Adipose tissue (tissue), 3 donors: ENCODE results near the gene GPR3. TPM values are rescaled to one million over a fixed set of nuclear protein-coding genes. Genes with fewer than 3 reads are reported as not detected.
"Not testable (repeated sequence)": the region's sequence is repeated elsewhere in the genome, so short reads cannot be mapped to it uniquely, and the experiment has no call there.

Source experiments
- H3K27ac ChIP-seq: one replicate; pipeline ENCODE4 v1.5.1; 2013; ENCODE audit warnings: low read depth, low read length
- WGBS, 3 donors: extraction: QIAGEN DNeasy Blood & Tissue Kit; methylation state at CpG; one replicate each; pipeline ENCODE4 v1.1.7; 2013; 5-methylcytosine and 5-hydroxymethylcytosine counted together
- polyA plus RNA-seq, 3 donors: library from polyadenylated mRNA; stranded (reverse); fragments of 200-250 nt; gene quantifications; one replicate each; pipeline ENCODE4 v1.2.3, GENCODE V29; 2013
- donor health status: healthy with polysubstance abuse.
- donor health status: Bipolar disorder and iron deficiency.
- donor health status: healthy.

Gene GPR3
- polyA plus RNA-seq, 3 donors, result 0.43 to 1.2 (median 0.94) TPM

DNA sequence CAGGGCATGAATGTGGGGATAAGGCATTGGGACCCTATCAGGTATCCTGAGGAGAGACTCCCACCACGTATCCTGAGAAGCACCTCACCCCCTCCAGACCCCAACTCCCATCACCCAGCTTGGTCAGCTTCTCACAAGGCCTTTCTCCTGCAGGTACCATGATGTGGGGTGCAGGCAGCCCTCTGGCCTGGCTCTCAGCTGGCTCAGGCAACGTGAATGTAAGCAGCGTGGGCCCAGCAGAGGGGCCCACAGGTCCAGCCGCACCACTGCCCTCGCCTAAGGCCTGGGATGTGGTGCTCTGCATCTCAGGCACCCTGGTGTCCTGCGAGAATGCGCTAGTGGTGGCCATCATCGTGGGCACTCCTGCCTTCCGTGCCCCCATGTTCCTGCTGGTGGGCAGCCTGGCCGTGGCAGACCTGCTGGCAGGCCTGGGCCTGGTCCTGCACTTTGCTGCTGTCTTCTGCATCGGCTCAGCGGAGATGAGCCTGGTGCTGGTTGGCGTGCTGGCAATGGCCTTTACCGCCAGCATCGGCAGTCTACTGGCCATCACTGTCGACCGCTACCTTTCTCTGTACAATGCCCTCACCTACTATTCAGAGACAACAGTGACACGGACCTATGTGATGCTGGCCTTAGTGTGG is 1.3 kb downstream of the GPR3 start:
- H3K27ac ChIP-seq, result no peak overlapping the region
- 92 to 96% (median 95%) methylated on average over 16 to 18 of the region's 18 CpGs for WGBS, 3 donors

DNA sequence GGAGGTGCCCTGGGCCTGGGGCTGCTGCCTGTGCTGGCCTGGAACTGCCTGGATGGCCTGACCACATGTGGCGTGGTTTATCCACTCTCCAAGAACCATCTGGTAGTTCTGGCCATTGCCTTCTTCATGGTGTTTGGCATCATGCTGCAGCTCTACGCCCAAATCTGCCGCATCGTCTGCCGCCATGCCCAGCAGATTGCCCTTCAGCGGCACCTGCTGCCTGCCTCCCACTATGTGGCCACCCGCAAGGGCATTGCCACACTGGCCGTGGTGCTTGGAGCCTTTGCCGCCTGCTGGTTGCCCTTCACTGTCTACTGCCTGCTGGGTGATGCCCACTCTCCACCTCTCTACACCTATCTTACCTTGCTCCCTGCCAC is 1.8 kb downstream of the GPR3 start:
- no peak overlapping the region for H3K27ac ChIP-seq
- WGBS, 3 donors, result 94 to 97% (median 95%) methylated on average over 9 of the region's 9 CpGs

DNA sequence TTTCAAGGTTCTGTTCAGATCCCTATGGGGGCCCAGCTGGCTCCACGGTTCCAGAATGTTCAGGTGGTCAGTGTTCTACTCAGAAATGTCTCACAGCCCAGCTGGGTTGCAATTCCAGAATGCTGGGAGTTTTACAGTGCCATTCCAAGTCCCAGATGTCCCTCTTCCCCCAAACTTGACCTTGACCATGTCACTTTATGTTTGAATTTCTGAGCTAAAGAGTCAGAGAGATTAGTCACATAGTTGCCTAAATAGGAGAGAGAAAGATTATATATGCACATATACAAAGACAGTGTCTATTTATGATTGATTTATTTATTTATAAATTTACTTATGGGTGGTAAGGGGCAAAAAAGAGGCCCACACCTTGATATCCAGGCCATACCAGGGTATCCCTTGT is 2.5 kb downstream of the GPR3 start:
- no peak overlapping the region for H3K27ac ChIP-seq

DNA sequence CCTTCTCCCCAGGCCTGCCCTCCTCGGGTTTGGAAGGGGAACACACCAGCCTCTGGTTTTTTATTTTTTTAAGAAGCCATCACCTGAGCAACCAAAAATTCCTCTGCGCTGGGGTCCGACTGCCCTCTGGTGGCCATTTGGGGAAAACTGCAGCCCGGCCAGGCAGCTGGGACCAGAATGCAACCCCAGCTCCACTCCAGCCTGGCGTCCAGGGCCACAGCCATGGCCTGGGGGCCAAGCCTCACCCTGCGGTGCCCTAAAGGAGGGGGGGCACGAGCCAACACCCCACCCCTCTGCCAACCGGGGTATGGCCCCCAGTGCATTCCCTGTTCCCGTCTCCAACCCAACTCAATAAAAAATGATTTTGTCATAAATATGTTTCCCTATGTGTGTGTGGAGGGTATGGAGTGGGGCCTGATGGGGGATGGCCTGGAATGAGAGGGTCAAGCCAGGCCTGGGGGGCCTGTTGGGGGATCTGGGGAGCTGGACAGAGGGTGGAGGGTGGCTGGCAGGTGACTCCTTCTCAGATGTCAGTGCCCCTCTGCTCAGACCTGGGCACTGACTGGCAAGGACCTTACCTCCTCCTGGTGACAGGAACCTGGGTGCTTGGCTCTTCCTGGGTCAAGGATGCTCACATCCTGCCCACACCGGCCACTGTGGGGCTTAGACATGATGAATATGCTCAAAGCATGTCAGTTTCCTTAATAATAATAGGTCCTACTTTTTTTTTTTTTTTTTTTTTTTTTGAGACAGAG is 3.2 kb downstream of the GPR3 start:
- 5 to 7% (median 6%) methylated on average over 9 to 10 of the region's 10 CpGs for WGBS, 3 donors
- no peak overlapping the region for H3K27ac ChIP-seq

More for the DNA sequence above, 2.5 kb downstream of the GPR3 start:
- 61 to 75% (median 64%) methylated on average over 1 of the region's 1 CpG for WGBS, 3 donors

DNA sequence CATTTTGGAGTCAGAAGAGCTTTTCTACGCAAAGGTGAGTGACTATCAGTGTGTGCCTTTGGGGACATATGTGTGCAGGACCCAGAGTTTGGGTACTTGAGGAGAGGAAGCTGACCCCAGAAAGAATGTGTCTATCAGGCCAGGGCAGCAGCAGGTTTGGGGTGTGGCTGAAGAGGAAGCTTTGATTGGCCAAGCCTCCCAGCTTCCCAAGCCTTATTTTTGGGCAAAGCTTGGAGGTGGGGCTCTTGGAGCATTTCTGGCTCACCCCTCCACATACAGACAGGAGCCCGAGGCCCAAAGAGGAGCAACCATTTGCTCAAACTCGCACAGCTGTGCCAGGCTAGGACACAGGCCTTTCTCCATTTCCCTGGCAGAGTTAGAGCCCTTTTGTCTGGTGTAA is 4.7 kb downstream of the GPR3 start:
- H3K27ac ChIP-seq, result no peak overlapping the region
- WGBS, 3 donors, result 67 to 82% (median 70%) methylated on average over 3 of the region's 3 CpGs

DNA sequence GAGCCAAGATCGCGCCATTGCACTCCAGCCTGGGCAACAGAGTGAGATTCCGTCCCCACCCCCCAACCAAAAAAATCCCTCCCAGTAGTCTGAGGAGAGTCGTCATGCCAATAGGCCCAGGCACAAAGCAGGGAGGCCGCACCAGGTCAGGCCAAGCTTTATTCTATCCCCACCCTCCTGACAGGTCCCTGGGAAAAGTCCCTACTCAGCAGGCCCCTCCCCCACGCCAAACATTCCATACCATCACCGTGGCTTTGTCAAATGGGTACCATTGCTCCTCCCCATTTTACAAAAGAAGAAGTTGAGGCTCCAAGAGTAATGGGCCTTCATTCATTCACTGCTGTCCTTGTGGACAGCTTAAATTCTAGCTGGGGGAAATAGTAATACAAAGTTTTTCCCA is 5.3 kb downstream of the GPR3 start:
- WGBS, 3 donors, result 68 to 79% (median 79%) methylated on average over 7 of the region's 7 CpGs
- H3K27ac ChIP-seq, result no peak overlapping the region

DNA sequence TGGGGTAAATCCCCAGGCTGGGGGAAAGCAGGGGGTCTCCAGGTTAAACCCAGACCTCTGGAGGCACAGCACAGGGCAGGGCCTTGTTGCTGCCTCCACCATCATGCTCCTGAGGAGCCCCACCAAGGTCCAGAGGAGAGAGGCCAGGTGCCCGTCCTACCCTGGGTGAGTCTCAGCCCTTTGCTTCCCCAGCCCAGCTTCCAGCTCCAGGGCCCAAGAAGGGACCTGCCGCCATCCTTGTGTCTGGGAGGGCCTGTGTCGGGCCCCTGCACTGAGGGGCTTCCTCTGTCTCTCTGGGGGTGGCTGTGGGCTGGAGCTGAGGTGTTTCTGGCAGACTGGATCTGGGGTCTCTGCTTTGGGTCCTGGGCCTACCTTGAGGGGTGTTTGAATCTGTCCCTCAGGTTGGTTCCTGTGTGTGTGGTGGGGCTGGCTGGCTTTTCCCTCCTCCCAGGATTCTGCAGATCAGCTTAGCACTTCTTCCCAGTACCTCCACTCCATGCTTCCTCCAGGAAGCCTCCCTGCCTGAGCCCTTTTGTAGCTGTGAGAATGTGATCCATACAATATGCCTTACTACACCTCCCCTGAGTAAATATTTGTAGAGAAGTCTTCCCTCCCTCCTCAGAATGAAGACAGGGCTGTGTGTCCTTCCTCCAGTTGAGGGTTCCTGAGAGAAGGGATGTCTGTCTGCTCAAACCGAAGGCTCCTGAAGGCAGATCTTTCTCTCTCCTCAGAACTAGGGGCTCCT is 6.2 kb downstream of the GPR3 start:
- 66 to 83% (median 83%) methylated on average over 4 of the region's 4 CpGs for WGBS, 3 donors
- H3K27ac ChIP-seq, result no peak overlapping the region

DNA sequence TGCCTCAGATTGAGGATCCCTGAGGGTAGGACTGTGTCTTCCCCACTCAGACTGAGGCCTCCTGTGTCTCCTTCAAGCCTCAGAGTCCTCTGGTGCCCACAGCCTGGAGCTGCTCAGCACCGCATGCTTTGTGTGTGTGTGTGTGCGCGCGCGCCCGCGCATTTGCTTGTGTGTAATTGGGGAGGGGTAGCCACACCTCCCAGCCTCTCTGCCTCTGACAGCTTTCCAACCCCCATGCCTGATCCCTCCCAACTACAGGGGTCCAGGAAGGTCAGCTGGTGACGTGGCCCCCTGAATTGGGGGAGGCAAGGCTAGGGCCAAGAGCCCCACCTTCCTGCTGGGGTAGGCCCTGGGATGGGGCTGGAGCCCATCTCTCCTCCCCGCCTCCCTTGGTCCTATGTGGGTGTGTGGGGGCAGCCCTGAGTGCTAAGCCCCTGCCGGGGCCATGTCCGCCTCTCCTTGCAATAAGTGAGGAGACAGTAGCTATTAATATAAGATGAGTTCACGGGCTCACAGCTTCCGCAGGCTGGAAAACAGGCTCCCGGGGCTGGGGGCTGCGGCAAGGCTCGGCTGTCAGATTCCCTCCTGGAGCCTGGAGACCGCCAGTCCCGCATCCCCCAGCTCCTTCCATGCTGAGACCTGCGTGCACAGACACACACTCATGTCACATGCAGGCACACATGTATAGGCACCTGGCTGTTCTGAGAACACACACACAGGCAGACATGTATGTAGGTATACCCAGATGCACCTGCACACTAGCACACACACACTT is 7.0 kb downstream of the GPR3 start:
- H3K27ac ChIP-seq, result no peak overlapping the region
- WGBS, 3 donors, result 36 to 57% (median 54%) methylated on average over 19 of the region's 19 CpGs

DNA sequence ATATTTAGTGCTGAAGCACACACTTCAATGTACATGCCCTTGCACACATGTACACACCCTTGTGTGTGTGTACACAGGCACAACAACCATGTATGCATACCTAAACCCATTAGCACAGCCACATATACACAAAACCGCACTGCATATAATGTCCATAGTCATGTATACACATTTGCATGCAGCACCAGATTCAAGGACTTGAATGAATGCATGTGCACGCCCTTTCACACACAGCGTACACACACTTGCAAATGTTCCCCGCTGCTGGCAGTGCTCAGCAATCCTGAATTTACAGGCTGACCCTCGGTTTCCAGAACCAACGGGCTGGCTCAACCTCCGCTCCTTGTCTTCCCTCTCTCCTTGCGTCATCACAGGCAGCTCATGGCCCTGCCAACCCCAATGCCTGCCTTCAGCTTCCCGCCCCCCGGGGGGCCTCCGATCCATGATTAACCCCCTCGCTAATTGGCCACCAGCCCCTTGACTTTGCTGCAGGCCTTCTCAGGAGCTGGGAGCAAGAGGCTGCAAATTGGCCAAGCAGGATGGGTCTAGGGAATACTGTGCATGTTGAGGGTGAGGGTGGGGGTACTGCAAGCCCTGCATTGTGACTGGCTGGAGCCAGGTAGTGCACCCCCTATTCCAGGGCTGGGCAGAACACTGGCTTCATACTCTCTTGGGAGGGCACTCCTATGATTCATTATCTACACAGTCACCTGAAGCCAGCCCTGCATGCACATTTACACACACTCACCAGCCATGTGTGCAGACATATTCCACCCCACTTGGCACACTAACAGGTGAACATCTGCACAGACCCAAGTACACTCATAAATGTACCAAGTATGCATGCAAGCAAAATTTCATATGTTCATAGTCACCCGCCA is 7.9 kb downstream of the GPR3 start:
- H3K27ac ChIP-seq, result no peak overlapping the region
- 33 to 51% (median 42%) methylated on average over 13 of the region's 13 CpGs for WGBS, 3 donors

DNA sequence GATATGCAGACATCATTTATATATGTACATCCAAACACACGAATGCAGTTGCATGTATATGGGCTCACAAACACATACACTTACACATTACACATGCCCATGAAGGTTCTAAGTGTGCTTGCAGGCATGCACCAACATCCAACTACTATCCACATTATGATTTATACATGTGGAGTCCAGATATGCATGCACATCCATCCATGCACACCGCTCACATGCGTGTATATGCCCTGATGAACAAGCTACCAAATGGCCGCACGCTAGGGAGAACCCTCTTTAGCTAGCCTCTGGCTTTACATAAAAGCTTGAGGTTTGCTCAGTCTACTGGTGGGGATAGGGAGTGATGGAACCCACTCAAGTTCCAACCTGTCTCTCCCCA is 8.5 kb downstream of the GPR3 start:
- WGBS, 3 donors, result 86 to 91% (median 90%) methylated on average over 5 of the region's 5 CpGs
- no peak overlapping the region for H3K27ac ChIP-seq

DNA sequence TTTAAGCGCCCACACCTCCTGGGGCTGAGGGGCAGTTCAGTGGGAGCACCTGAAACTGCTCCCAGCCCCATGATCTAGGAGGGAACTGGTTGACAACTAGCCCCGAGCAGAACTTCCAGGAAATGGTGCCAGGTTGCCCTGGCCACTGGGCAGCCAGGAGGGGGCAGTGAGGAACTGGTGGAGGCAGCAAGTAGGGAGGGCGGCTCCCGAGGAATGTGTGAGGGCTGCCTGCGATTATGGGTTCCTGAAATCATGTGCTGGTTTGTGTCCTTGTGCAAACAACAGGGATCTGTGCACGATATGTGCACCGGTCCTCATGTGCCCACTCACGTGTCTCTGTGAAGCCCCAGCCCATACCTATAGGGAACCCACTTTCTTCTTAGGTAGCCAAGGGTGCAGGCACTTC is 9.9 kb downstream of the GPR3 start:
- WGBS, 3 donors, result 22 to 25% (median 25%) methylated on average over 8 of the region's 8 CpGs
- no peak overlapping the region for H3K27ac ChIP-seq

DNA sequence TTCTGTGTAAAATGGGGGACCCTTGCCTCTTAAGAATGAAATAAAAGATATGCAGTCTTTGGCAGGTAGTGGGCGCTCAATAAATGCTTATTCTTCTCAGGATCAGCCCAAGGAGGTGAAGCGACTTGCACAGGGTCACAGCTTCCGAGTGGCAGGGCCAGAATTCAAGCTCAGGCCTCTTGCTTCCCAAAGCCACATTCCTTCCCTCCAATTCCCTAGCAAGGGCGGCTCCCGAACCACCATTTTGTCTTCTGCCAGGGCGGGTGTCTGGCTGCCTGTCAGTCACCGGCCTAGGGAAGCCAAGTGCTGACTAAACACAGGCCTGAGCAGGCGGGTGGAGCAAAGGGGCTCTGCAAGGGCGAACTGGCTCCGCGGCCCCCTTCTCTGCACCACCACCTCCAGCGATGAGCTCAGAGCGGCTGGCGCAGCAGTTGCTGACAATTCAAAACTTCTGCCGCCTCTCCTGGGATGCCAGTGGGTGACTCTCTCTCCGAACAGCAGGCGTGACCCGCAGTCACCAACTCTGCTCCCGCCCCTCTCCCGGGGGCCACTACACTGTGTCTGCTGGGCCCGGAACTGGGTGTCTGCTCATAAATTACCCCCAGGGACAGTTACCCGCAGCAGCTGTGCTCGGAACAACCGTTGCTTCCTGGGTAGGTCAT is 10.8 kb downstream of the GPR3 start:
- 20 to 73% (median 24%) methylated on average over 23 to 24 of the region's 24 CpGs for WGBS, 3 donors
- no peak overlapping the region for H3K27ac ChIP-seq

DNA sequence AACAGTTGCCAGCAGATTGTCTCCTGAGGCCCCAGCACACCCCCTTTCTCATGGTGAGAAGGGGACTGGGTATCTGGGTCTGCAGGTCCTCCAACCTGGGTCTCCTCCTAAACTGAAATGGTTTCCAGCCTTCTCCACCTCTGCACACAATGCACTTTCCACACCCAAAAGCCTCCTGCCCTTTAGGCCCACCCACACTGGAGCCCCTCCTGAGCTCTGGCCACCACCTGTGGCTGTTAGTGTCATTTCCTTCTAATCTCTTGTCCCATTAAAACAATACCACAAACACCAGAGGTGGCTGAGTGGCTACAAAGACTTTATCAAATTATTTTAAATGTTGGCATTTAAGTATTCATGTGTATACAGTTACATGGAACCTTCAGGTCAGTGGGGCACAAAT is 11.5 kb downstream of the GPR3 start:
- no peak overlapping the region for H3K27ac ChIP-seq

DNA sequence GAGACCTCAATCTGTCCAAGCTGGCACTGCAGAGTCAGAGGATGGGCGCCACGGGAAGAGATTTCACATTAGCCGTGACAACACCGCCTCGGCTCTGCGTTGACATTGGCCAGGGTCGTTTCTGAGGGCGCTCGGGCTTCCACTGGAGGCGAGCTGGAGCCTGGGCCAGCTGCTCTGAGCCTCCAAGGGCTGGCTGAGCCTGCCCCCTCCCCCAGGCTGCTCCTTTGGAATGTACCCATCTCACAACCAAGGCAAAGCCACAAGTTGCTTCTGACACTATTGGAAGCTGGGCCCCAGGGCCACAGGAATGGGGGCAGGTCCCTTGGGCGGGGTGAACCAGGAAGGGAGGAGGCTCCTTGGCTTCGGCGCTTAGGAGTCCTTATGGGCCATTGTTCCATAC is 12.7 kb downstream of the GPR3 start:
- WGBS, 3 donors, result 56 to 67% (median 57%) methylated on average over 13 of the region's 13 CpGs
- H3K27ac ChIP-seq, result no peak overlapping the region

DNA sequence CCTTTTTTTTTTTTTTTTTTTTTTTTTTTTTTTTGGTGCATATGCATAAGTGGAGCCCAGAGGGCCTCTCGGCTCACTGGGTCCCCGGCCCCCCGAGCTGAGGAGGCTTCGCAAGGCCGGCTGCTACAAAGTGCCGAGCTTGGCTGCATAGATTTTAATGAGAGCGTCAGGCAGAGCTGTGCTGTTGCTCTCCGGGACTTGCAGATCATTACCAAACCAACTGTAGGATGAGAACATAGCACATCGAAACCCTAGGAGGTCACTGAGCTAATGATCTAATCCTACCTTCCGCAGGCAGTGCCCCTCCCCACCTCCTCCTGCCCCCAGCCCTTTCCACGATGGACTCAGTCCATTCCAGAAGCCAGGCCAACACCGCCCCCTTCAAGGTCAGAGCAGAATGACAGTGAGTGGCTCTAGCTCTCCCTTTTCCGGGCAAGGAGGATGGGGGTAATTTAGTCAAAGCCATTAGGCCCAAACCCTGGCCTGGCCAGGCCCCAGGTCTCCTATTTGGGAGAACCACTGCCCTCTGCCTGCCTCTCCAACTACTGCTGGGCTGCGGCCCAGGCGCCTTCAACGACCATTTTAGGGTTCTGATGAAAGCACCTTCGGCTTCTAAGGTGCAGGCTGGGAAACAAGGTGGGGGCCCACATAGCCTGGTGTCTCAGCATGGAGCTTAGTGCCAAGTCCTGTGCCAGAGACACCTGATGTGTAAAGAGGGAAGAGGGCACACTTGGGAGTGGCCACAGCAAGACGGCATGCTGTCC is 13.4 kb downstream of the GPR3 start:
- WGBS, 3 donors, result 68 to 77% (median 77%) methylated on average over 15 to 17 of the region's 18 CpGs
- not testable (repeated sequence) for H3K27ac ChIP-seq

DNA sequence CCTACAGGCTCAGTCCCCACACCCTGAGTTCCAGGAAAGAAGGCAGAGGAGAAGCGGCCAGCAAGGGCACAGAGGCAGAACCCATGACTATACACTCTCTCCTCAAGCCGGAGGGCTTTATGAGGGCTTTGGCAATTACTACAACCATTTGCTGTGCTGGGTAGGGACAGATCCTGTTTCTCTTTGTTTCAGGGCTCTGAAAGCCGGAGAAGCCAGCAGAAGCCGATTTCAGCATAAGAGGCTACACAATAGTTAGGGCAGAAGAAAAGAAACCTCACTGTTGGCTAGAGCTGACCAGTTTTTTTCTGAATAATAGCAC is 13.9 kb downstream of the GPR3 start:
- 63 to 82% (median 73%) methylated on average over 4 of the region's 4 CpGs for WGBS, 3 donors

DNA sequence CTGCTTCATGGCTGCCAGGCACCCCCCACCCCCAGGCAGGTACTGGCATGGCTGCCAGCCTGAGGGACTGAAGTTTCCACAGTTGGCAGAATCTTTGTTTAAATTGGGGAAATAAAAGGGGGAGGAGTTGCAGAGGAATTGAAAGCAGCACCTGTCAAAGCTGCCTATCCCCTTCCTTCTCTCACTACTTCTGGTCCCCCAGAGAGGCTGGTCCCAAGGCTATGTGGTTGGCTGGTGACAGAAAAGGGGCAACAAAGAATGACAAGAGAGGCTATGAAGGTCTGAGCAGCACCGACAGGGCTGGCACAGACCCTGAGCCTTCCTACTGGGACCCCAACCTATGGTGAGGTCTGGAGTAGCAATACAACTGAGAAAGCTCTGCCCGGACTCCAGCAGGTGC is 14.4 kb downstream of the GPR3 start:
- 61 to 83% (median 83%) methylated on average over 2 of the region's 2 CpGs for WGBS, 3 donors
- not testable (repeated sequence) for H3K27ac ChIP-seq

More for the DNA sequence above, 13.9 kb downstream of the GPR3 start:
- H3K27ac ChIP-seq, result no peak overlapping the region
